ENCODE results near the gene UQCRHL. TPM values are rescaled to one million over a fixed set of nuclear protein-coding genes. Genes with fewer than 3 reads are reported as not detected.
A peak's percentile ranks its signal among the peaks of the same experiment; 100 is the strongest.

Gene UQCRHL
- total RNA-seq, 1 experiment from 2014 or later = 2.6 TPM

- no peaks in the 10 kb centered on the region for H3K36me3 ChIP-seq (ENCODE audit: control insufficient read depth, insufficient read depth, low read length)
- H3K9me3 ChIP-seq (ENCODE audit: control insufficient read depth, insufficient read depth, low read depth, low read length) = no peaks in the 10 kb centered on the region
- H3K4me1 ChIP-seq (ENCODE audit: control insufficient read depth, insufficient read depth, low read length) = peaks cover 12% of the 10 kb centered on the region
- CTCF ChIA-PET = interaction anchor here (0.6 kb wide), 1 partner anchor 7 kb away, joined by 3 read pairs; no protein-coding TSS in a partner anchor
- H3K4me3 ChIP-seq (ENCODE audit: low read depth in 2 of 2, low read length in 2 of 2) = no peak overlapping the region
- no peak for DNase-seq (ENCODE audit: low read depth, low spot score)
- H3K27me3 ChIP-seq (ENCODE audit: control insufficient read depth, insufficient read depth, low read length) = no peaks in the 10 kb centered on the region
- intact Hi-C loops (cut with micrococcal nuclease; ENCODE audit: unreplicated experiment) = loop anchor here (10.0 kb wide), 1 partner anchor 106 kb away; no protein-coding TSS in a partner anchor
- in situ Hi-C loops (cut with HindIII; ENCODE audit: low pct_unique_long_range_greater_than_20kb, low sequenced_read_pairs) = no loop called here
- no TSS peak for BruUV-seq (replicated peaks)
- peak overlapping the region; percentile 15; the same call in 1 of the 2 replicates for H3K27ac ChIP-seq (ENCODE audit: low read length)
- POLR2A ChIA-PET = no interaction called here
- ATAC-seq = peak; percentile 64
- TF ChIP-seq CTCF (IDR thresholded peaks at IDR 0.05) (no peak), SIN3A (IDR thresholded peaks at IDR 0.05; ENCODE audit: borderline replicate concordance, insufficient read depth, low read depth, low read length) (no peak), TCF7L2 (IDR thresholded peaks at IDR 0.05; ENCODE audit: low read depth, low read length) (no peak), POLR2AphosphoS5 (IDR thresholded peaks at IDR 0.05; ENCODE audit: low read depth, low read length) (no peak)
- TF ChIP-seq, protein P1, sequence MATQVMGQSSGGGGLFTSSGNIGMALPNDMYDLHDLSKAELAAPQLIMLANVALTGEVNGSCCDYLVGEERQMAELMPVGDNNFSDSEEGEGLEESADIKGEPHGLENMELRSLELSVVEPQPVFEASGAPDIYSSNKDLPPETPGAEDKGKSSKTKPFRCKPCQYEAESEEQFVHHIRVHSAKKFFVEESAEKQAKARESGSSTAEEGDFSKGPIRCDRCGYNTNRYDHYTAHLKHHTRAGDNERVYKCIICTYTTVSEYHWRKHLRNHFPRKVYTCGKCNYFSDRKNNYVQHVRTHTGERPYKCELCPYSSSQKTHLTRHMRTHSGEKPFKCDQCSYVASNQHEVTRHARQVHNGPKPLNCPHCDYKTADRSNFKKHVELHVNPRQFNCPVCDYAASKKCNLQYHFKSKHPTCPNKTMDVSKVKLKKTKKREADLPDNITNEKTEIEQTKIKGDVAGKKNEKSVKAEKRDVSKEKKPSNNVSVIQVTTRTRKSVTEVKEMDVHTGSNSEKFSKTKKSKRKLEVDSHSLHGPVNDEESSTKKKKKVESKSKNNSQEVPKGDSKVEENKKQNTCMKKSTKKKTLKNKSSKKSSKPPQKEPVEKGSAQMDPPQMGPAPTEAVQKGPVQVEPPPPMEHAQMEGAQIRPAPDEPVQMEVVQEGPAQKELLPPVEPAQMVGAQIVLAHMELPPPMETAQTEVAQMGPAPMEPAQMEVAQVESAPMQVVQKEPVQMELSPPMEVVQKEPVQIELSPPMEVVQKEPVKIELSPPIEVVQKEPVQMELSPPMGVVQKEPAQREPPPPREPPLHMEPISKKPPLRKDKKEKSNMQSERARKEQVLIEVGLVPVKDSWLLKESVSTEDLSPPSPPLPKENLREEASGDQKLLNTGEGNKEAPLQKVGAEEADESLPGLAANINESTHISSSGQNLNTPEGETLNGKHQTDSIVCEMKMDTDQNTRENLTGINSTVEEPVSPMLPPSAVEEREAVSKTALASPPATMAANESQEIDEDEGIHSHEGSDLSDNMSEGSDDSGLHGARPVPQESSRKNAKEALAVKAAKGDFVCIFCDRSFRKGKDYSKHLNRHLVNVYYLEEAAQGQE (IDR thresholded peaks at IDR 0.05; ENCODE audit: insufficient read depth in 1 of 2, low read depth in 2 of 2, low read length in 1 of 2) = no peak
Measured at GRCh38 chr1:15808955-15809354, 1.5 kb upstream of the UQCRHL start.

- in situ Hi-C loops (cut with HindIII; ENCODE audit: low pct_unique_long_range_greater_than_20kb, low sequenced_read_pairs) (no loop called here), intact Hi-C loops (cut with micrococcal nuclease; ENCODE audit: unreplicated experiment) (loop anchor here (10.0 kb wide), 1 partner anchor 108 kb away; no protein-coding TSS in a partner anchor)
- ChIA-PET CTCF (no interaction called here), POLR2A (no interaction called here)
- no peak overlapping the region for H3K4me3 ChIP-seq (ENCODE audit: low read depth in 2 of 2, low read length in 2 of 2)
- DNase-seq (ENCODE audit: low read depth, low spot score) = no peak
- peaks cover 25% of the 10 kb centered on the region for H3K4me1 ChIP-seq (ENCODE audit: control insufficient read depth, insufficient read depth, low read length)
- no peaks in the 10 kb centered on the region for H3K27me3 ChIP-seq (ENCODE audit: control insufficient read depth, insufficient read depth, low read length)
- no peaks in the 10 kb centered on the region for H3K36me3 ChIP-seq (ENCODE audit: control insufficient read depth, insufficient read depth, low read length)
- H3K27ac ChIP-seq (ENCODE audit: low read length) = no peak overlapping the region
- no peak for TF ChIP-seq CTCF (IDR thresholded peaks at IDR 0.05)
- TF ChIP-seq, protein P1 (IDR thresholded peaks at IDR 0.05; ENCODE audit: insufficient read depth in 1 of 2, low read depth in 2 of 2, low read length in 1 of 2) = no peak
- TF ChIP-seq POLR2AphosphoS5 (IDR thresholded peaks at IDR 0.05; ENCODE audit: low read depth, low read length) = no peak
- TF ChIP-seq SIN3A (IDR thresholded peaks at IDR 0.05; ENCODE audit: borderline replicate concordance, insufficient read depth, low read depth, low read length) = no peak
- TF ChIP-seq TCF7L2 (IDR thresholded peaks at IDR 0.05; ENCODE audit: low read depth, low read length) = no peak
- no peaks in the 10 kb centered on the region for H3K9me3 ChIP-seq (ENCODE audit: control insufficient read depth, insufficient read depth, low read depth, low read length)
- no peak for ATAC-seq
- no TSS peak for BruUV-seq (replicated peaks)
Measured at GRCh38 chr1:15807121-15807520, 328 bp downstream of the UQCRHL start.

Measured in Panc1 (cell line).